Gastroesophageal sphincter (tissue), 4 donors: ENCODE data around the gene ATP2C2. TPM values are rescaled to one million over a fixed set of nuclear protein-coding genes. Genes with fewer than 3 reads are reported as not detected.

ENCODE experiments used
- ATAC-seq: fragments of 150-250 bp; one replicate; pipeline ENCODE4 v1.9.1; 2016; ENCODE audit warnings: mild to moderate bottlenecking, moderate library complexity
- H3K27ac ChIP-seq, 4 donors: fragments of 200-600 bp; sonication (generic) in 3 of 4; 1 replicate in 3 of 4; 2 replicates in 1 of 4; pipeline ENCODE4 v1.5.1; 2016 to 2019
- H3K27me3 ChIP-seq: fragments of 200-600 bp; sonication (generic); one replicate; pipeline ENCODE4 v1.5.1; 2019
- H3K36me3 ChIP-seq, 2 donors: fragments of 200-600 bp; sonication (generic); one replicate each; pipeline ENCODE4 v1.5.1; 2019; ENCODE audit warnings: control low read depth in 1 of 2
- H3K4me1 ChIP-seq, 3 donors: fragments of 200-600 bp; sonication (generic); 1 replicate in 2 of 3; 2 replicates in 1 of 3; pipeline ENCODE4 v1.5.1; 2016 to 2019; ENCODE audit warnings: control low read depth in 2 of 3
- H3K4me3 ChIP-seq, 2 donors: fragments of 200-600 bp; sonication (generic); one replicate each; pipeline ENCODE4 v1.5.1; 2019; ENCODE audit warnings: mild to moderate bottlenecking in 1 of 2, moderate library complexity in 1 of 2
- H3K9me3 ChIP-seq, 3 donors: fragments of 200-600 bp; sonication (generic); one replicate each; pipeline ENCODE4 v1.5.1; 2017 to 2019; ENCODE audit warnings: control low read depth in 2 of 3
- CTCF ChIP-seq, 4 experiments: fragments of 200-600 bp in 2 of 4; fragments of 450-650 bp in 2 of 4; sonication (generic) in 1 of 4; IDR thresholded peaks; one replicate each; pipeline ENCODE4 v1.5.1; 2017 to 2019; ENCODE audit warnings: antibody characterized with exemption in 4 of 4, mild to moderate bottlenecking in 2 of 4, moderate library complexity in 2 of 4
- EP300 ChIP-seq: sonication (generic); formaldehyde crosslinking; IDR thresholded peaks from one replicate; pipeline ENCODE4 v1.6.1; 2017; ENCODE audit warnings: antibody characterized with exemption, mild to moderate bottlenecking
- POLR2A ChIP-seq, 2 donors: fragments of 450-650 bp; IDR thresholded peaks; one replicate each; pipeline ENCODE4 v1.6.1; 2017; ENCODE audit warnings: antibody characterized with exemption in 2 of 2, mild to moderate bottlenecking in 2 of 2, moderate library complexity in 1 of 2
- POLR2AphosphoS5 ChIP-seq: sonication (generic); formaldehyde crosslinking; IDR thresholded peaks from one replicate; pipeline ENCODE4 v1.6.1; 2017; ENCODE audit warnings: antibody characterized with exemption
- WGBS, 2 donors: methylation state at CpG; one replicate each; pipeline ENCODE4 v1.1.5; 2018; ENCODE audit warnings: low coverage in 1 of 2; 5-methylcytosine and 5-hydroxymethylcytosine counted together
- total RNA-seq, 4 donors: library from RNA; depleted of rRNA; stranded (reverse); fragments of >200 nt; gene quantifications; one replicate each; pipeline ENCODE4 v1.1.0, GENCODE V29; 2016

The ATP2C2 gene
- total RNA-seq, 4 donors from 2014 or later, result 0.13 to 1.3 (median 0.31) TPM; not detected in 1

GRCh38 chr16:84366208-84366607 is 2.1 kb upstream of the ATP2C2 start:
- WGBS, 2 donors, result 78 to 84% methylated on average over 8 to 9 of the region's 9 CpGs
- H3K36me3 ChIP-seq, result no peaks in the 10 kb centered on the region
- no peak overlapping the region for H3K27ac ChIP-seq
- no peak for ATAC-seq
- no peak overlapping the region for H3K4me3 ChIP-seq
- no peak for TF ChIP-seq POLR2AphosphoS5
- TF ChIP-seq POLR2A (IDR thresholded peaks at IDR 0.05), result no peak
- no peak for TF ChIP-seq EP300
- H3K4me1 ChIP-seq, result peaks cover 0 to 13% (median 0%) of the 10 kb centered on the region in 3 donors
- no peaks in the 10 kb centered on the region for H3K9me3 ChIP-seq
- H3K27me3 ChIP-seq, result peaks cover 62% of the 10 kb centered on the region

- Histone ChIP-seq H3K4me3 (no peak overlapping the region), H3K4me1 (peaks cover 0 to 13% (median 0%) of the 10 kb centered on the region in 3 donors), H3K27me3 (peaks cover 72% of the 10 kb centered on the region), H3K36me3 (no peaks in the 10 kb centered on the region), H3K9me3 (no peaks in the 10 kb centered on the region), H3K27ac (no peak overlapping the region)
- no peak for TF ChIP-seq EP300
- TF ChIP-seq POLR2A (IDR thresholded peaks at IDR 0.05), result no peak
- TF ChIP-seq POLR2AphosphoS5, result no peak
- TF ChIP-seq CTCF (IDR thresholded peaks at IDR 0.05), result no peak
- WGBS, 2 donors, result 48 to 70% methylated on average over 3 to 4 of the region's 9 CpGs
- no peak for ATAC-seq
These were observed 1.0 kb upstream of the ATP2C2 start for GRCh38 chr16:84367297-84367680.

DNA sequence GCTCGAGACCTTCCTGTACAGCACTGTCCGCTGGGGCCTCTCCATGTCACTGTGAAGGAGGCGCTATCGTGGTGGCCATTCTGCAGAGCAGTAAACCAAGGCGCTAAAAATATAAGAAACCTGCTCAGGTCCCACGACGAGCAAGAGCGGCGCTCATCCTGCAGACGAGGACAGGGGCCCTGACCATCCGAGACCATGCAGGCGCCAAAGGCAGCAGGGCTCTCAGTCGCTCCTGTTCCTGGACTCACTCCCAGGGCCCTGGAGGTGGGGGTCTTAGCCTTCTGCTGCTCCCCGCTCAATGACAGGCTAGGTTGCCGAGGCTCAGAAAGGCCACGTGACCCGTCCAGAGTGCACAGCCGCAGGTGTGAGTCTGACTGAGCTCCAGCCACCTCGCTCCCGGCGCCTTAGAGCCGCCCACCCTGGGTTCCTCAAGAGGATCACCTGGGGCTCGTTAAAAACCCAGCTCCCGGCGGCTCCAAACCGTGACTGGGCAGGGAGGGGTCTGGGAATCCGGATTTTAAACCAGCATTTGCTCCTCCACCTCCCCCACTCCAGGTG is 509 bp upstream of the ATP2C2 start:
- Histone ChIP-seq H3K4me1 (peaks cover 0 to 13% (median 0%) of the 10 kb centered on the region in 3 donors), H3K36me3 (no peaks in the 10 kb centered on the region), H3K9me3 (no peaks in the 10 kb centered on the region), H3K27ac (no peak overlapping the region), H3K4me3 (no peak overlapping the region), H3K27me3 (peaks cover 76% of the 10 kb centered on the region)
- no peak for ATAC-seq
- 20 to 31% methylated on average over 1 to 15 of the region's 27 CpGs for WGBS, 2 donors
- TF ChIP-seq EP300 (no peak), POLR2AphosphoS5 (no peak), POLR2A (IDR thresholded peaks at IDR 0.05) (no peak), CTCF (IDR thresholded peaks at IDR 0.05) (no peak)

DNA sequence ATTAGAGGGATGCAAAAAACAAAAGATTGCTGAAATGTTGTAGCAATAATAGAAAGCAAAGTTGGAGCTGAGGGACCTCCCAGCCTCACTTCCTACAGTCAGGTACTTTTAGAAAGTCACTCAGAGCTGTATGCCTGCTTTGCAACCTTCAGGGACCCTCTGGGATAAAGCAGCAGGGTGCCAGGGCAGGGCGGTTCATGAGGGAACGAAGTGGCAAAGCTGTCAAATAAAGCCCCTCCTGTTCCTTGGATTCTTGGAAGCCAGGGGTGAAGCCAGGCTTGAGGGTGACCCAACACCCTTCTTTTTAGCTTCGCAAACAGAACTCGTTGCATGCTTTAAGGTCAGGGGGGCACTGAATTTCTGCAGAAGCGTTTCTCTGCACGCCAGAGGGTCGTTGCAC is 767 bp downstream of the ATP2C2 start:
- WGBS, 2 donors, result 41 to 47% methylated on average over 2 to 7 of the region's 7 CpGs
- no peaks in the 10 kb centered on the region for H3K9me3 ChIP-seq
- H3K36me3 ChIP-seq, result no peaks in the 10 kb centered on the region
- peaks cover 76% of the 10 kb centered on the region for H3K27me3 ChIP-seq
- peaks cover 0 to 13% (median 0%) of the 10 kb centered on the region in 3 donors for H3K4me1 ChIP-seq
- H3K4me3 ChIP-seq, result no peak overlapping the region
- no peak overlapping the region for H3K27ac ChIP-seq
- no peak for TF ChIP-seq POLR2AphosphoS5
- TF ChIP-seq POLR2A (IDR thresholded peaks at IDR 0.05), result no peak
- no peak for TF ChIP-seq CTCF (IDR thresholded peaks at IDR 0.05)
- TF ChIP-seq EP300, result no peak
- no peak for ATAC-seq

DNA sequence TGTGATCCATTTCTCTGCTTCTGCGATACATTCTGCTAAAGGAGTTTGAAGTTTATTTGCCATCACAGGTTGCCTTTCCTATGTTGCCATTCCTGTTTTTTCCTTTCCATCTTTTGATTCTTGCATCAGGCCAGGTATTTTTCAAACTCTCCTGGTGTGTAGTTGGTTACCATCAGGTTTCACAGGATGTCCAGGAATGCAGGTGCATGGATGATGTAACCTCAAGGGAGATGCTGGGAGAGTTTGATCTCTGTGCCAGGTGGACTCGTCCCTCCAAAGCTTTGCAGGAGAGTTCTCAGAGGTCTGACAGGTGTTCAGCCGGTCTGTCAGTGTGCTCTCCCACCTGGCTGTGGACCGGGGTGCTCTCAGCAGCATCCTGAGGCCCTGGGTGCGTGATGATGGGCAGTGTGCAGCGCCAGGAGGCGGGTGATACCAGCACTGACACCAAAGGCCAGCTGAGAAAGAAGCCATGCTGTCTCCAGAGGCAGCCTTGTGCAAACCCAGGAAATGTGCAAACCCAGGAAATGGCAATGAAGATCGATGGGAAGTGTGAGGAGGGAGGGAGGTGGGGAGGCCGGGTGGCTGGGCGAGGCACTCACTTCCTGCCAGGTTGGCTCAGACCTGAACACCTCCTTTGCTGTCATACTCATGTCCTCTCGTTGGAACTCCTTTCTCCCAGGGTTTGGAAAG is 1.7 kb downstream of the ATP2C2 start:
- Histone ChIP-seq H3K27ac (no peak overlapping the region), H3K4me1 (peaks cover 0 to 13% (median 0%) of the 10 kb centered on the region in 3 donors), H3K9me3 (no peaks in the 10 kb centered on the region), H3K36me3 (no peaks in the 10 kb centered on the region), H3K4me3 (no peak overlapping the region), H3K27me3 (peaks cover 80% of the 10 kb centered on the region)
- TF ChIP-seq CTCF (IDR thresholded peaks at IDR 0.05) (no peak), POLR2AphosphoS5 (no peak), POLR2A (IDR thresholded peaks at IDR 0.05) (no peak), EP300 (no peak)
- ATAC-seq, result no peak
- 45 to 56% methylated on average over 6 to 7 of the region's 11 CpGs for WGBS, 2 donors
